Measurements from ENCODE around the gene LARP7. TPM values are rescaled to one million over a fixed set of nuclear protein-coding genes. Genes with fewer than 3 reads are reported as not detected.

Gene LARP7
- total RNA-seq, 1 donor from 2014 or later, result 154 TPM

- Histone ChIP-seq H3F3A (ENCODE audit: low read depth) (peaks cover 27% of the 10 kb centered on the region), H3K4me1 (peaks cover 6% of the 10 kb centered on the region), H3K4me3 (no peak overlapping the region), H3K27ac (no peak overlapping the region), H3K4me2 (no peak overlapping the region), H3K9ac (no peak overlapping the region), H4K20me1 (ENCODE audit: low read depth) (no peaks in the 10 kb centered on the region), H3K79me2 (ENCODE audit: low read depth) (no peaks in the 10 kb centered on the region), H3K36me3 (no peaks in the 10 kb centered on the region), H3K9me3 (ENCODE audit: low read depth) (no peaks in the 10 kb centered on the region), H2AFZ (replicated peaks) (no peak overlapping the region), H3K27me3 (no peaks in the 10 kb centered on the region)
- no peak for TF ChIP-seq CTCF (IDR thresholded peaks at IDR 0.05)
- no peak for TF ChIP-seq EZH2phosphoT487 (IDR thresholded peaks at IDR 0.05)
- TF ChIP-seq EZH2 (IDR thresholded peaks at IDR 0.05), result no peak
- H3K4me3 Mint-ChIP-seq, result no peak overlapping the region
- H3K4me1 Mint-ChIP-seq, result no peaks in the 10 kb centered on the region
- no peak for DNase-seq (ENCODE audit: low spot score)
- H3K36me3 Mint-ChIP-seq, result no peaks in the 10 kb centered on the region
- no peak overlapping the region for H3K27ac Mint-ChIP-seq
- H3K9me3 Mint-ChIP-seq, result no peaks in the 10 kb centered on the region
- no peaks in the 10 kb centered on the region for H3K27me3 Mint-ChIP-seq (ENCODE audit: insufficient read depth, low read depth)
Observed at GRCh38 chr4:112674376-112674775, 37.4 kb downstream of the LARP7 start.

- H3K79me2 ChIP-seq (ENCODE audit: low read depth), result no peaks in the 10 kb centered on the region
- no peak overlapping the region for H3K27ac ChIP-seq
- DNase-seq (ENCODE audit: low spot score), result no peak
- no peaks in the 10 kb centered on the region for H3K9me3 ChIP-seq (ENCODE audit: low read depth)
- Mint-ChIP-seq H3K4me1 (no peaks in the 10 kb centered on the region), H3K27ac (no peak overlapping the region), H3K27me3 (ENCODE audit: insufficient read depth, low read depth) (no peaks in the 10 kb centered on the region), H3K9me3 (no peaks in the 10 kb centered on the region), H3K36me3 (no peaks in the 10 kb centered on the region), H3K4me3 (no peak overlapping the region)
- no peaks in the 10 kb centered on the region for H4K20me1 ChIP-seq (ENCODE audit: low read depth)
- no peak overlapping the region for H3K9ac ChIP-seq
- no peaks in the 10 kb centered on the region for H3K27me3 ChIP-seq
- peak overlapping the region; percentile 69 for H2AFZ ChIP-seq (replicated peaks)
- peaks cover 12% of the 10 kb centered on the region for H3F3A ChIP-seq (ENCODE audit: low read depth)
- no peaks in the 10 kb centered on the region for H3K4me1 ChIP-seq
- TF ChIP-seq EZH2phosphoT487 (IDR thresholded peaks at IDR 0.05) (no peak), CTCF (IDR thresholded peaks at IDR 0.05) (no peak), EZH2 (IDR thresholded peaks at IDR 0.05) (no peak)
- H3K4me2 ChIP-seq, result no peak overlapping the region
- H3K36me3 ChIP-seq, result no peaks in the 10 kb centered on the region
- H3K4me3 ChIP-seq, result no peak overlapping the region
Observed at GRCh38 chr4:112677519-112678091, 40.7 kb downstream of the LARP7 start.

GRCh38 chr4:112680996-112681395 lies 44.1 kb downstream of the LARP7 start:
- no peaks in the 10 kb centered on the region for H3K4me1 Mint-ChIP-seq
- DNase-seq (ENCODE audit: low spot score), result no peak
- Histone ChIP-seq H2AFZ (replicated peaks) (no peak overlapping the region), H3K4me1 (no peaks in the 10 kb centered on the region), H3K9me3 (ENCODE audit: low read depth) (no peaks in the 10 kb centered on the region), H3F3A (ENCODE audit: low read depth) (peaks cover 10% of the 10 kb centered on the region), H3K27ac (no peak overlapping the region), H3K27me3 (no peaks in the 10 kb centered on the region), H3K9ac (no peak overlapping the region), H3K79me2 (ENCODE audit: low read depth) (no peaks in the 10 kb centered on the region), H4K20me1 (ENCODE audit: low read depth) (no peaks in the 10 kb centered on the region), H3K4me2 (no peak overlapping the region), H3K36me3 (no peaks in the 10 kb centered on the region), H3K4me3 (no peak overlapping the region)
- H3K27ac Mint-ChIP-seq, result no peak overlapping the region
- H3K9me3 Mint-ChIP-seq, result no peaks in the 10 kb centered on the region
- no peak overlapping the region for H3K4me3 Mint-ChIP-seq
- H3K27me3 Mint-ChIP-seq (ENCODE audit: insufficient read depth, low read depth), result no peaks in the 10 kb centered on the region
- TF ChIP-seq EZH2phosphoT487 (IDR thresholded peaks at IDR 0.05), result no peak
- TF ChIP-seq EZH2 (IDR thresholded peaks at IDR 0.05), result no peak
- TF ChIP-seq CTCF (IDR thresholded peaks at IDR 0.05), result no peak
- H3K36me3 Mint-ChIP-seq, result no peaks in the 10 kb centered on the region
